SJCRH30 (cell line): ENCODE data around the gene TMOD2. TPM values are rescaled to one million over a fixed set of nuclear protein-coding genes. Genes with fewer than 3 reads are reported as not detected.
"Not testable (repeated sequence)": the region's sequence is repeated elsewhere in the genome, so short reads cannot be mapped to it uniquely, and the experiment has no call there.

Experiments used
- DNase-seq, 2 experiments: peaks; one replicate each; pipeline ENCODE4 v3.0.0-alpha.2; 2015 to 2020
- H3K27ac ChIP-seq: fragments of 250-450 bp; sonication (Bioruptor Pico); 2 replicates; pipeline ENCODE4 v1.5.1; 2020; ENCODE audit warnings: mild to moderate bottlenecking, moderate library complexity
- H3K27me3 ChIP-seq: fragments of 250-450 bp; sonication (Bioruptor Pico); 2 replicates; pipeline ENCODE4 v1.5.1; 2020; ENCODE audit warnings: mild to moderate bottlenecking, moderate library complexity
- H3K36me3 ChIP-seq: fragments of 250-450 bp; sonication (Bioruptor Pico); 2 replicates; pipeline ENCODE4 v1.5.1; 2020; ENCODE audit warnings: mild to moderate bottlenecking, moderate library complexity
- H3K4me1 ChIP-seq: fragments of 250-450 bp; sonication (Bioruptor Pico); 2 replicates; pipeline ENCODE4 v1.5.1; 2020; ENCODE audit warnings: mild to moderate bottlenecking, moderate library complexity
- H3K4me3 ChIP-seq: fragments of 250-450 bp; sonication (Bioruptor Pico); 2 replicates; pipeline ENCODE4 v1.5.1; 2020; ENCODE audit warnings: mild to moderate bottlenecking, moderate library complexity
- H3K9me3 ChIP-seq: fragments of 250-450 bp; sonication (Bioruptor Pico); replicated peaks from 2 replicates; pipeline ENCODE4 v1.5.1; 2020; ENCODE audit warnings: mild to moderate bottlenecking, moderate library complexity
- total RNA-seq: library from RNA; depleted of rRNA; stranded (reverse); fragments of >200 nt; shearing (Covaris generic); gene quantifications from 2 replicates; pipeline ENCODE4 v1.2.3, GENCODE V29; 2014

Gene TMOD2
- total RNA-seq, 1 experiment from 2014 or later: 3.2 TPM

GRCh38 chr15:51775967-51776816, 24.8 kb downstream of the TMOD2 start:
- H3K27me3 ChIP-seq: no peaks in the 10 kb centered on the region
- H3K9me3 ChIP-seq: no peaks in the 10 kb centered on the region
- peak; percentile 50 to 74 for DNase-seq
- no peak overlapping the region for H3K4me3 ChIP-seq
- H3K27ac ChIP-seq: no peak overlapping the region
- H3K4me1 ChIP-seq: no peaks in the 10 kb centered on the region
- H3K36me3 ChIP-seq: no peaks in the 10 kb centered on the region

GRCh38 chr15:51776952-51777569, 25.7 kb downstream of the TMOD2 start:
- H3K27me3 ChIP-seq: no peaks in the 10 kb centered on the region
- no peaks in the 10 kb centered on the region for H3K36me3 ChIP-seq
- H3K4me1 ChIP-seq: no peaks in the 10 kb centered on the region
- H3K27ac ChIP-seq: no peak overlapping the region
- no peaks in the 10 kb centered on the region for H3K9me3 ChIP-seq
- DNase-seq: peak; percentile 66 to 91
- H3K4me3 ChIP-seq: no peak overlapping the region

DNA sequence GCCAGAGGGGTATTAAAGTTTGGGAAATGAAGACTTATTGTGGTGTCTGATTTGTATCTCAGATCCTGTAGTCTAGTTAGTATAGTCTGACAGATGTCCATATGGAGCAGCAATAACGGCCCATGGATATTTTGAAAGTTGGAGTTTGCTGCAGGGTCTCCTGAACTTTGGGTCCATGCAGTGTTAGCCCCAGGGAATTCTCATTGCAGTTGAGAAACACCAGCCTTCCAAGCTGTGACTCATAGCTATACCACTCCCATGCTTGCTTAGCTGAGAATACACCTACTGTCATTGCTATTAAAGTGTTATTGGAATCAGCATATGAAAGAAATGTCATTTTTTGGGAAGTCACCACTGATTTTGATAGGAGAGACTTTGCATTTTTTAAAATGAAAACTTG, 29.2 kb downstream of the TMOD2 start:
- H3K4me1 ChIP-seq: no peaks in the 10 kb centered on the region
- H3K27ac ChIP-seq: no peak overlapping the region
- H3K36me3 ChIP-seq: no peaks in the 10 kb centered on the region
- DNase-seq: no peak
- H3K4me3 ChIP-seq: no peak overlapping the region
- no peaks in the 10 kb centered on the region for H3K27me3 ChIP-seq
- no peaks in the 10 kb centered on the region for H3K9me3 ChIP-seq

DNA sequence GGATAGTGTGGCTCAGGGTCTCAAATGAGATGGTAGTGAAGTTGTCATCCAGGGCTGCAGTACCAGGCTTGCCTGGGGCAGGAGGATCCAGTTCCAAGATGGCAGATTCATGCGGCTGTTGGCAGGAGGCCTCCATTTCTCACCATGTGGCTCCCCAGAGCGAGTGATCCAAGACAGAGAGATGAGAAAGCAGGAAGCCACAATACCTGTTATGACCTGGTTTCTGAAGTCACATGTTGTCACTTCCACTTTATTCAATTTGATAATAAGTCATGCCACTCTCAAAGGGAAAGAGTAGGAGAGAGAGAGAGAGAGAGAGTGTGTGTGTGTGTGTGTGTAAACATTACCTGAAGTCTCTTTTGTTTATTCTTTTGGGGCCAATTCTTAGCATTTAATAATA, 30.1 kb downstream of the TMOD2 start:
- Histone ChIP-seq H3K27me3 (no peaks in the 10 kb centered on the region), H3K4me3 (no peak overlapping the region), H3K36me3 (no peaks in the 10 kb centered on the region), H3K27ac (no peak overlapping the region), H3K9me3 (no peaks in the 10 kb centered on the region; the same call in 1 of the 2 replicates), H3K4me1 (no peaks in the 10 kb centered on the region)
- DNase-seq: no peak

- DNase-seq: peak in 1 of 2 experiments; percentile 54
- Histone ChIP-seq H3K27me3 (no peaks in the 10 kb centered on the region), H3K36me3 (no peaks in the 10 kb centered on the region)
Observed at GRCh38 chr15:51782357-51782896, 31.0 kb downstream of the TMOD2 start.

DNA sequence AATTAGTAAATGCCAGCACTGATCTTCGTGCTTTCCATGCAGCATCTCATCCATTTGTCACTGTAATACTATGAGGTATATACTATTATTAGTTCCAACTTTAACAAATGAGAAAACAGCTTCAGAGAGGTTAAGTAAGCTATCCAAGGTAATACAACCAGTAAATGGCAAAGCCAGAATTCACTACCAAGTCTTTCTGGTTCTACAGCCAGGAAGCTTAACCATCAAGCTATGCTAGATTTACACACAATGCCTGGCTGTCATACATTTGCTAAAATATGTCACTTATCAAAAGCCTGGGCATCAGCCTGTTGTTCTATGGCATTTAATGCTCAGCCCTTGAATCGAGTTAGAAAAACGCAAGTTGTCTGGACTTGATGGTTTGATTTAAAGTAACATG, 32.6 kb downstream of the TMOD2 start:
- no peak for DNase-seq

More at GRCh38 chr15:51782357-51782896, 31.0 kb downstream of the TMOD2 start:
- Histone ChIP-seq H3K4me3 (no peak overlapping the region), H3K9me3 (no peaks in the 10 kb centered on the region; the same call in 1 of the 2 replicates), H3K27ac (no peak overlapping the region), H3K4me1 (no peaks in the 10 kb centered on the region)

DNA sequence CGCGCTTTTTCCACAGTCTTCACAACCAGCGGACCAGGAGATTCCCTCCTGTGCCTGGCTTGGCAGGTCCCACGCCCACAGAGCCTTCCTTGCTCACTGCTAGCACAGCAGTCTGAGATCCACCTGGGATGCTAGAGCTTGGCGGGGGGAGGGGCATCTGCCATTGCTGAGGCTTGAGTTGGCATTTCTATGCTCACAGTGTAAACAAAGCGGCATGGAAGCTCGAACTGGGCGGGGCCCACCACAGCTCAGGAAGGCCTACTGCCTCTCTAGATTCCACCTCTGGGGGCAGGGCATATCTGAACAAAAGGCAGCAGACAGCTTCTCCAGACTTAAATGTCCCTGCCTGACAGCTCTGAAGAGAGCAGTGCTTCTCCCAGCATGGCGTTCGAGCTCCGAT, 35.7 kb downstream of the TMOD2 start:
- not testable (repeated sequence) for H3K9me3 ChIP-seq, DNase-seq, H3K4me1 ChIP-seq, H3K4me3 ChIP-seq, H3K27me3 ChIP-seq, H3K27ac ChIP-seq, H3K36me3 ChIP-seq

More for the DNA sequence above, 32.6 kb downstream of the TMOD2 start:
- no peaks in the 10 kb centered on the region for H3K4me1 ChIP-seq
- no peak overlapping the region for H3K27ac ChIP-seq
- no peaks in the 10 kb centered on the region; the same call in 1 of the 2 replicates for H3K9me3 ChIP-seq
- no peaks in the 10 kb centered on the region for H3K27me3 ChIP-seq
- H3K36me3 ChIP-seq: no peaks in the 10 kb centered on the region
- H3K4me3 ChIP-seq: no peak overlapping the region

- H3K4me1 ChIP-seq, H3K36me3 ChIP-seq: not testable (repeated sequence)
Observed at GRCh38 chr15:51792474-51792873, 41.1 kb downstream of the TMOD2 start.

DNA sequence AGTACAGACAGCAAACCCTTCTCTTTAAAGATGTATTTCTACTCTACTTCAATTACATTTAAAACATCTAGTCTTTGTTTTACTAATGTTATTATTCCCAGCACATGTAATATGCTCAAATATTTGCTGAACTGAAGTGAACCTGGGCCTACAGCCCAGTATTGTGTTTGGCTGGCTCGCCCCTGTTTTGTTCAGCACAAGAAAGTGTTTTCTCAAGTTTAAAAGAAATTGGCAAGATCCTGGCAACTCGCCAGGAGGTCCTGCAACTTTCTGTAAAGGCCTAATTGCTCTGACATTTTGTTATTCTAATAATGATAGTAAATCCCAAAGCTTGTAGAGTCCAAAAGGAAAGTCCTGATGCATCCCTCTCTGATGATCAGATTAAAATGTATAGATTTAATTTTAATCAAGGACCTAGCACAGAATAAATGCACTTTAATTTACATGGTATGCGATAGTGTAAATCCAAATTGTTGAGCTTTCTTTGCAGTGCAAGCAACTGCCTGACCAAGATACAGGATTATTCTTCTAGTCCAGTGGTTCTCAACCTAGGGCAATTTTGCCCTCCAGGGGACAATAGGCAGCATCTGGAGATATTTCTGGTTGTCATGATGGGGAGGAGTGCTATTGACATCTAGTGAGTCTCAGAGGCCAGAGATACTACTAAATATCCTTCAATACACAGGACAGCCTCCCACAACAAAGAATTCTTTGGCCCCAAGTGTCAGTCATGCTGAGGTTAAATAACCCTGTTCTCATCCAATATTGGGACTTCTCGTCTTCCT, 42.3 kb downstream of the TMOD2 start:
- no peaks in the 10 kb centered on the region for H3K36me3 ChIP-seq
- no peaks in the 10 kb centered on the region for H3K4me1 ChIP-seq
- DNase-seq: peak in 1 of 2 experiments; percentile 12
- H3K9me3 ChIP-seq: peaks cover 9% of the 10 kb centered on the region
- no peaks in the 10 kb centered on the region for H3K27me3 ChIP-seq
- no peak overlapping the region for H3K27ac ChIP-seq
- H3K4me3 ChIP-seq: no peak overlapping the region

More at GRCh38 chr15:51792474-51792873, 41.1 kb downstream of the TMOD2 start:
- not testable (repeated sequence) for H3K27ac ChIP-seq, H3K4me3 ChIP-seq, H3K9me3 ChIP-seq, H3K27me3 ChIP-seq, DNase-seq

DNA sequence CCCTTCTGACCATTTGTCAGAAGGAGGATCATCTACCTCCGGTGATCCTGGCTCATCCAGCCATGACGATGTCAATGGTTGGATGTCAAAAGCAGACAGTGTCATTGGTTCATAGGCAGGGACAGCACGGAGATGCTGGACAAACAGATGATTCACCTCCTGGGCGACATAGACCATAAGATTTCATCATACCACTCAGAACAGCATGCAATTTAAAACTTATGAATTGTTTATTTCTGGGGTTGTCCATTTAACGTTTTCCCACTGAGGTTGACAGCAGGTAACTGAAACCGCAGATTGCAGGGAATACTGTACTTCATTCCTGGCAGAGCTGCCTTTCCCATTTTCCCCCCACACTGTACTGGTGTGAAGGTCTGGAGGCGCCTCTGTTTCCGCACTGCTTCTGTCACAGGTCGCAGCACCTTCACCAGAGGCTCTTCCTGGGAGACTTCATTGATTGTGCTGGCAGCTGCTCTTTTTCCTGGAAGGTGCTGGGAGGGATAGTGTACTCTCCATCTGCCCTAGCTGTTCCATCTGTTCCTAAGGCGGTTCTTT, 45.5 kb downstream of the TMOD2 start:
- Histone ChIP-seq H3K4me3 (no peak overlapping the region), H3K9me3 (peaks cover 6% of the 10 kb centered on the region), H3K27me3 (no peaks in the 10 kb centered on the region), H3K4me1 (no peaks in the 10 kb centered on the region), H3K36me3 (no peaks in the 10 kb centered on the region), H3K27ac (no peak overlapping the region)
- no peak for DNase-seq

GRCh38 chr15:51798281-51798680, 46.9 kb downstream of the TMOD2 start:
- Histone ChIP-seq H3K27me3 (no peaks in the 10 kb centered on the region), H3K27ac (no peak overlapping the region), H3K9me3 (no peaks in the 10 kb centered on the region), H3K4me1 (no peaks in the 10 kb centered on the region), H3K36me3 (no peaks in the 10 kb centered on the region), H3K4me3 (no peak overlapping the region)
- DNase-seq: no peak

DNA sequence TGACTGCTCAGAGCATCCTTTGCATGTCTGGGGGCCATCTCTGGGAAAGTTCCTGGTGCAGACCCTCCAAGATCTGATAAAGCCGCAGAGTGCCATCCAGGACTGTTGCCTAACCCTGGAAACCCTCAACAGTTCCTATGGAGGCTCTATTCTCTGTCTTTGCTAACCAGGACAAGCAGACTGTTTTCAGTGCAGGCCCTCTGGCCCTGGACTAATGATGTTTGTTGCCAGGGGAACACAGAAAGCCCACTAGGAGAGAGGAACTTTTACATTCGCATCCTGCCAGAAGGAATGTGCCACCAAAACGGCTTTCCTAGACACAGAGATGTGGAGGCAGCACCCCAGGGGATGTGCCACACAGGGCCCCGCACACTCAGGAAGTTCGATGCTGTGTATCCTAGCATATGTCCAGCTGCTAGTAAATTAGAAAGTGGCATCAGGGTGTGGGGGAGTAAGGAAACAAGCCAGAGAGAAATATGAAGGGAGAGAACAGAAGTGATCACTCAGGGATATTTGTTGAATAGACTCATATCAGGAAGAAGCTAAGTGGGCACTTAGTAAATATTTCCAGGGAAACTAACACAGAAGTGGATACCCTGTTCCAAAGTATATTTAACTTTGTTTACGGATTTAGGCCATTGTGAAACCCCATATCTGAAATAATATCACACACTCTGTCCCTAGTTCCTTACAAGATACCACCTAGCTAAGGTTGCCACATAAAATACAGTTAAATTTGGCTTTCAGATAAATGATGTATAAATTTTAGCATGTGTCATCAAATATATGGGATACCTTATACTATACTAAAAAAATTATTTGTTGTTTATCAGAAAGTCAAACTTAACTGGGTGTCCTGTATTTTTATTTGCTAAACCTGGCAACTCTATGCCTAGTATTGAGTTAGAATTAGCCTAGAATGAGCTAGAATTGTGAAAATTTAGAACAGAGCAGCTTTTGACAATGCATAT, 48.2 kb downstream of the TMOD2 start:
- no peaks in the 10 kb centered on the region for H3K27me3 ChIP-seq
- no peaks in the 10 kb centered on the region for H3K9me3 ChIP-seq
- H3K27ac ChIP-seq: no peak overlapping the region
- no peak overlapping the region for H3K4me3 ChIP-seq
- H3K36me3 ChIP-seq: no peaks in the 10 kb centered on the region
- no peaks in the 10 kb centered on the region for H3K4me1 ChIP-seq
- no peak for DNase-seq

- Histone ChIP-seq H3K27ac (no peak overlapping the region), H3K36me3 (no peaks in the 10 kb centered on the region), H3K4me3 (no peak overlapping the region), H3K9me3 (no peaks in the 10 kb centered on the region), H3K27me3 (no peaks in the 10 kb centered on the region), H3K4me1 (no peaks in the 10 kb centered on the region)
- peak; percentile 27 to 42 for DNase-seq
Observed at GRCh38 chr15:51801391-51801835, 50.0 kb downstream of the TMOD2 start.
